ENCODE measurements around the gene LIME1.

- no peak for TF ChIP-seq CTCF (conservative IDR thresholded peaks at IDR 0.05; ENCODE audit: low read length)
- no peak for TF ChIP-seq EZH2phosphoT487 (IDR thresholded peaks at IDR 0.05; ENCODE audit: borderline replicate concordance, low read depth, low read length)
Measured at GRCh38 chr20:63701329-63702035, 35.0 kb upstream of the LIME1 start.

All from OCI-LY7 (cell line).